Stimulated activated CD4-positive, alpha-beta T cell treated with anti-CD3 and anti-CD28 coated beads, Interleukin-1b, Interleukin-23, amount 100 ng/mL, for 1 hour (primary cell): Measurements from ENCODE around the gene ZBTB8B.
"Not testable (repeated sequence)": the region's sequence is repeated elsewhere in the genome, so short reads cannot be mapped to it uniquely, and the experiment has no call there.

Experiments used
- DNase-seq, 2 donors: peaks; one replicate each; pipeline ENCODE4 v3.0.0-alpha.2; 2020; ENCODE audit warnings: low read depth in 2 of 2

ZBTB8B gene

GRCh38 chr1:32470431-32470830, 5.6 kb downstream of the ZBTB8B start:
- DNase-seq, result no peak

GRCh38 chr1:32470991-32471694, 6.3 kb downstream of the ZBTB8B start:
- no peak for DNase-seq

GRCh38 chr1:32471695-32472362, 7.0 kb downstream of the ZBTB8B start:
- DNase-seq, result no peak

GRCh38 chr1:32472966-32473365, 8.1 kb downstream of the ZBTB8B start:
- not testable (repeated sequence) for DNase-seq

GRCh38 chr1:32474954-32475353, 10.1 kb downstream of the ZBTB8B start:
- DNase-seq, result no peak

- no peak for DNase-seq
Measured at GRCh38 chr1:32480003-32480402, 15.1 kb downstream of the ZBTB8B start.

GRCh38 chr1:32480761-32481160, 15.9 kb downstream of the ZBTB8B start:
- no peak for DNase-seq

GRCh38 chr1:32481788-32482187, 16.9 kb downstream of the ZBTB8B start:
- not testable (repeated sequence) for DNase-seq

GRCh38 chr1:32485554-32486255, 20.8 kb downstream of the ZBTB8B start:
- no peak for DNase-seq

- no peak for DNase-seq
Measured at GRCh38 chr1:32486463-32487113, 21.7 kb downstream of the ZBTB8B start.

- no peak for DNase-seq
Measured at GRCh38 chr1:32487182-32487581, 22.3 kb downstream of the ZBTB8B start.

- no peak for DNase-seq
Measured at GRCh38 chr1:32489774-32490454, 25.0 kb downstream of the ZBTB8B start.

- no peak for DNase-seq
Measured at GRCh38 chr1:32491386-32491785, 26.5 kb downstream of the ZBTB8B start.

GRCh38 chr1:32494196-32494595, 29.3 kb downstream of the ZBTB8B start:
- no peak for DNase-seq

- DNase-seq, result no peak
Measured at GRCh38 chr1:32494711-32495337, 30.0 kb downstream of the ZBTB8B start.

GRCh38 chr1:32496127-32496526, 31.3 kb downstream of the ZBTB8B start:
- no peak for DNase-seq

- DNase-seq, result no peak
Measured at GRCh38 chr1:32498751-32499150, 33.9 kb downstream of the ZBTB8B start.

- DNase-seq, result no peak
Measured at GRCh38 chr1:32500387-32501209, 35.7 kb downstream of the ZBTB8B start.

GRCh38 chr1:32501865-32502264, 37.0 kb downstream of the ZBTB8B start:
- DNase-seq, result no peak

GRCh38 chr1:32503153-32503552, 38.3 kb downstream of the ZBTB8B start:
- DNase-seq, result no peak
